ENCODE results near the gene TTLL11. TPM values are rescaled to one million over a fixed set of nuclear protein-coding genes. Genes with fewer than 3 reads are reported as not detected.

The TTLL11 gene
- total and polyA plus RNA-seq, 2 experiments from 2014 or later = 0.57 to 1.4 TPM

GRCh38 chr9:121862371-121863332, 230.5 kb downstream of the TTLL11 start:
- Histone ChIP-seq H3F3A (replicated peaks; ENCODE audit: low read depth) (no peaks in the 10 kb centered on the region), H3K4me3 (0 out of 2 replicates have a peak overlapping the region, but pooled peaks have one; percentile 6), H4K20me1 (replicated peaks; ENCODE audit: insufficient read depth) (0 out of 2 replicates have a peak, but pooled peaks cover 3% of the 10 kb centered on the region), H2AFZ (peak overlapping the region; percentile 58; the same call in 1 of the 2 replicates), H3K36me3 (ENCODE audit: insufficient read depth) (no peaks in the 10 kb centered on the region), H3K4me2 (peak overlapping the region; percentile 54), H3K79me2 (replicated peaks; ENCODE audit: insufficient read depth) (no peaks in the 10 kb centered on the region), H3K27ac (ENCODE audit: low read depth) (no peak overlapping the region), H3K27me3 (ENCODE audit: insufficient read depth) (no peaks in the 10 kb centered on the region), H3K4me1 (ENCODE audit: insufficient read depth) (peaks cover 10% of the 10 kb centered on the region), H3K9me2 (ENCODE audit: insufficient read depth) (no peaks in the 10 kb centered on the region)
- no peaks in the 10 kb centered on the region for H3K36me3 Mint-ChIP-seq (ENCODE audit: low read depth)
- no peak for ATAC-seq
- H3K4me3 Mint-ChIP-seq = no peak overlapping the region
- peaks cover 4% of the 10 kb centered on the region for H3K27me3 Mint-ChIP-seq (ENCODE audit: insufficient read depth, low read depth, poor library complexity)
- TF ChIP-seq ZNF331 (CRISPR knock-in tag; IDR thresholded peaks at IDR 0.05; ENCODE audit: low read depth) = no peak
- TF ChIP-seq CTCF (conservative IDR thresholded peaks at IDR 0.05; ENCODE audit: low read depth in 2 of 2) = no peak
- H3K9me3 Mint-ChIP-seq = no peaks in the 10 kb centered on the region
- no peak overlapping the region for H3K27ac Mint-ChIP-seq
- H3K4me1 Mint-ChIP-seq = peaks cover 37% of the 10 kb centered on the region
- peak; percentile 23 for DNase-seq (ENCODE audit: low spot score)

DNA sequence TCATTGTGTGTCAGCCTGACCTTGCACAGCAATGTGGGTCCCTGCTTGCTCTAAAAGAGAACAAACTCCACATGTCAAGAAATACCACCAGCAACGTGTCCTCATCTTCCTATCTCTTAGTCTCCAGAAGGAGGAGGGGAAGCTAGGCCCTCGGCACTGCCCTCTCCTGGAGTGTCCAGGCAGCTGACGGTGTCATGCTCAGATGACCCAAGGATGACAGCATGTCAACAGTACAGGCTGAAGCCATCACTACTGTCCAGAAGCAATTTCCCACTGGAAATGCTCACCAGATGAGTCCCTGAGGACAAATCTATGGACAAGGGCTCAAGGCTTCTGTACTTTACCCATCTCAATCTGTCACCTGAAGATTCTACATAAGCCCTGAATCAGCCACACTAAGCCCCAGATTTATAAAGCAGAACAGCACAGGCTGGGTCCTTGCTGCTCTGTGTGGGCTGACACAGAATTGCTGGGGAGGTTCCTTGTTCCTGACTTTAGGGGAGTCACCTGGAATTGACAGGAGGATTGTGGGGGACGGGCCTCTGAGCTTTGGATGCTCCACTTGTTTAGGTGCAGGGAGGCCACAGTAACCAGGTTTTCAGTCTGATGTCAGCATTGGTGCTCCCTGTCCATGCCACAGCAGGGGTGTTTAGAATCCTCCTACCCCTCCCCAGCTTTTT, 231.5 kb downstream of the TTLL11 start:
- DNase-seq (ENCODE audit: low spot score) (peak; percentile 71), ATAC-seq (peak; percentile 87)
- Histone ChIP-seq H3K9me2 (ENCODE audit: insufficient read depth) (no peaks in the 10 kb centered on the region), H4K20me1 (replicated peaks; ENCODE audit: insufficient read depth) (0 out of 2 replicates have a peak, but pooled peaks cover 3% of the 10 kb centered on the region), H3K27ac (ENCODE audit: low read depth) (no peak overlapping the region), H3K36me3 (ENCODE audit: insufficient read depth) (no peaks in the 10 kb centered on the region), H3K4me2 (no peak overlapping the region), H3K27me3 (ENCODE audit: insufficient read depth) (no peaks in the 10 kb centered on the region), H3K4me3 (no peak overlapping the region), H2AFZ (no peak overlapping the region), H3K79me2 (replicated peaks; ENCODE audit: insufficient read depth) (no peaks in the 10 kb centered on the region), H3K4me1 (ENCODE audit: insufficient read depth) (peaks cover 10% of the 10 kb centered on the region), H3F3A (replicated peaks; ENCODE audit: low read depth) (no peaks in the 10 kb centered on the region)
- H3K27me3 Mint-ChIP-seq (ENCODE audit: insufficient read depth, low read depth, poor library complexity) = peaks cover 4% of the 10 kb centered on the region
- no peak overlapping the region for H3K27ac Mint-ChIP-seq
- no peaks in the 10 kb centered on the region for H3K36me3 Mint-ChIP-seq (ENCODE audit: low read depth)
- no peaks in the 10 kb centered on the region for H3K9me3 Mint-ChIP-seq
- TF ChIP-seq EZH2phosphoT487 (IDR thresholded peaks at IDR 0.05; ENCODE audit: unreplicated experiment) (no peak), REST (IDR thresholded peaks at IDR 0.05; ENCODE audit: unreplicated experiment) (no peak), JUNB (IDR thresholded peaks at IDR 0.05; ENCODE audit: unreplicated experiment) (no peak), CTCF (conservative IDR thresholded peaks at IDR 0.05; ENCODE audit: low read depth in 2 of 2) (peak; percentile 58 to 82), CREB1 (CRISPR knock-in tag; IDR thresholded peaks at IDR 0.05; ENCODE audit: low read depth) (no peak), POLR2AphosphoS5 (IDR thresholded peaks at IDR 0.05; ENCODE audit: low read depth) (no peak)
- peaks cover 37% of the 10 kb centered on the region for H3K4me1 Mint-ChIP-seq
- H3K4me3 Mint-ChIP-seq = no peak overlapping the region
